Measurements from ENCODE around the gene TFEC. TPM values are rescaled to one million over a fixed set of nuclear protein-coding genes. Genes with fewer than 3 reads are reported as not detected.

TFEC gene
- total RNA-seq, 1 experiment from 2014 or later: not detected

DNA sequence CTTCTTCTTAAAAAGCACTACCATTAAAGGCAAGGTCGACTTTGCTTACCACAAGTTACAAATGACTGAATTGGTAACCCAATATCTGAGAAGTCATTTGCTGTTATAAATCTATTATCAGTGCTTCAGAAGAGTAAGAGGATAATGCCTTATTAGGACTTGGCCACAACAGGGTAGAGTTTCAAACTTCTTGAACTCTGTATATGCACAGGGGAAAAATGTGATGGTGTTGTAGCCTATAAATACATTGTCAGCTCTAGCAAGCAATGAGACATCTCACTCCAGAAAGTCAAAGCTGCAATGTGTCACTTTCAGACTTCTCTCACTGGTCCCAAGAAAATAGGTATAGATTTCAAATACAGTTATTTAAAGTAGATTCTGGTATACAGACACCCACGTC, 9.3 kb downstream of the TFEC start:
- Histone ChIP-seq H3K4me2 (ENCODE audit: insufficient read depth, insufficient read length, low read length) (no peak overlapping the region), H3K18ac (ENCODE audit: insufficient read length, low read depth, low read length) (no peak overlapping the region), H3K23ac (ENCODE audit: insufficient read length, low read depth, low read length) (no peak overlapping the region), H2AK5ac (ENCODE audit: insufficient read length, low read length) (no peak overlapping the region), H2AFZ (ENCODE audit: low read length) (no peak overlapping the region), H3K23me2 (ENCODE audit: insufficient read length, low read depth, low read length, poor library complexity, severe bottlenecking) (no peaks in the 10 kb centered on the region), H4K20me1 (ENCODE audit: control insufficient read depth, insufficient read depth, insufficient read length) (no peaks in the 10 kb centered on the region), H4K91ac (ENCODE audit: insufficient read length, low read depth, low read length) (no peak overlapping the region), H3K9me3 (ENCODE audit: control insufficient read depth, low read depth, low read length) (no peaks in the 10 kb centered on the region), H3K14ac (ENCODE audit: insufficient read depth, low read length) (no peak overlapping the region), H2BK12ac (ENCODE audit: insufficient read length, low read depth, low read length) (no peak overlapping the region), H3K79me1 (ENCODE audit: insufficient read depth, low read depth, low read length, poor library complexity, severe bottlenecking) (no peaks in the 10 kb centered on the region), H3K27ac (ENCODE audit: insufficient read length, low read depth, low read length) (no peak overlapping the region), H3K9ac (ENCODE audit: extremely low read depth, insufficient read length, low read length) (no peak overlapping the region), H2BK120ac (ENCODE audit: low read depth, low read length, poor library complexity, severe bottlenecking) (no peak overlapping the region), H3K4ac (ENCODE audit: low read depth, low read length) (no peak overlapping the region), H2BK20ac (ENCODE audit: low read depth, low read length, poor library complexity, severe bottlenecking) (no peak overlapping the region), H4K5ac (ENCODE audit: insufficient read length, low read depth, low read length) (no peak overlapping the region), H3T11ph (ENCODE audit: low read length) (no peak overlapping the region), H3K27me3 (ENCODE audit: insufficient read depth, low read length) (no peaks in the 10 kb centered on the region), H2BK5ac (ENCODE audit: insufficient read length, low read length) (no peak overlapping the region), H3K79me2 (ENCODE audit: insufficient read depth, low read length) (no peaks in the 10 kb centered on the region), H4K8ac (replicated peaks; ENCODE audit: insufficient read length, low read depth, low read length) (no peak overlapping the region), H3K56ac (ENCODE audit: insufficient read length, low read depth, low read length) (no peak overlapping the region), H2BK15ac (ENCODE audit: low read depth, low read length) (no peak overlapping the region), H3K4me1 (ENCODE audit: insufficient read depth, low read length) (no peaks in the 10 kb centered on the region)
- Mint-ChIP-seq H3K36me3 (ENCODE audit: insufficient read depth in 1 of 3, low read depth in 3 of 3) (no peaks in the 10 kb centered on the region), H3K4me1 (no peaks in the 10 kb centered on the region), H3K4me3 (no peak overlapping the region), H3K27ac (no peak overlapping the region), H3K27me3 (ENCODE audit: low read depth) (no peaks in the 10 kb centered on the region; the same call in 1 of the 2 replicates), H3K9me3 (no peaks in the 10 kb centered on the region)
- TF ChIP-seq, protein P1, sequence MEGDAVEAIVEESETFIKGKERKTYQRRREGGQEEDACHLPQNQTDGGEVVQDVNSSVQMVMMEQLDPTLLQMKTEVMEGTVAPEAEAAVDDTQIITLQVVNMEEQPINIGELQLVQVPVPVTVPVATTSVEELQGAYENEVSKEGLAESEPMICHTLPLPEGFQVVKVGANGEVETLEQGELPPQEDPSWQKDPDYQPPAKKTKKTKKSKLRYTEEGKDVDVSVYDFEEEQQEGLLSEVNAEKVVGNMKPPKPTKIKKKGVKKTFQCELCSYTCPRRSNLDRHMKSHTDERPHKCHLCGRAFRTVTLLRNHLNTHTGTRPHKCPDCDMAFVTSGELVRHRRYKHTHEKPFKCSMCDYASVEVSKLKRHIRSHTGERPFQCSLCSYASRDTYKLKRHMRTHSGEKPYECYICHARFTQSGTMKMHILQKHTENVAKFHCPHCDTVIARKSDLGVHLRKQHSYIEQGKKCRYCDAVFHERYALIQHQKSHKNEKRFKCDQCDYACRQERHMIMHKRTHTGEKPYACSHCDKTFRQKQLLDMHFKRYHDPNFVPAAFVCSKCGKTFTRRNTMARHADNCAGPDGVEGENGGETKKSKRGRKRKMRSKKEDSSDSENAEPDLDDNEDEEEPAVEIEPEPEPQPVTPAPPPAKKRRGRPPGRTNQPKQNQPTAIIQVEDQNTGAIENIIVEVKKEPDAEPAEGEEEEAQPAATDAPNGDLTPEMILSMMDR (conservative IDR thresholded peaks at IDR 0.05): no peak
- DNase-seq: no peak
- whole genome bisulfite sequencing (ENCODE audit: extremely low coverage, insufficient read length, low lambda C conversion rate): no CpG with 5 or more reads among the region's 2 CpGs

Data from H9 (cell line).